Esophagus (tissue), 2 donors: ENCODE results near the gene RAB8A. TPM values are rescaled to one million over a fixed set of nuclear protein-coding genes. Genes with fewer than 3 reads are reported as not detected.
A peak's percentile ranks its signal among the peaks of the same experiment; 100 is the strongest.
"Not testable (repeated sequence)": the region's sequence is repeated elsewhere in the genome, so short reads cannot be mapped to it uniquely, and the experiment has no call there.

Experiments
- H3K27ac ChIP-seq, 2 donors: one replicate each; pipeline ENCODE4 v1.5.1; 2013; ENCODE audit warnings: low read depth in 2 of 2, mild to moderate bottlenecking in 2 of 2, inconsistent platforms in 1 of 2, low read length in 1 of 2, moderate library complexity in 1 of 2
- H3K27me3 ChIP-seq, 2 donors: one replicate each; pipeline ENCODE4 v1.6.1; 2013; ENCODE audit warnings: low read length in 2 of 2, control low read depth in 1 of 2, mild to moderate bottlenecking in 1 of 2; ENCODE audit not compliant: insufficient read depth in 2 of 2, control insufficient read depth in 1 of 2
- H3K36me3 ChIP-seq, 2 donors: one replicate each; pipeline ENCODE4 v1.6.1; 2013; ENCODE audit warnings: low read length in 1 of 2; ENCODE audit not compliant: control insufficient read depth in 2 of 2, insufficient read depth in 2 of 2
- H3K4me1 ChIP-seq, 2 donors: one replicate each; pipeline ENCODE4 v1.6.1; 2013; ENCODE audit warnings: low read length in 1 of 2; ENCODE audit not compliant: control insufficient read depth in 2 of 2, insufficient read depth in 2 of 2
- H3K4me3 ChIP-seq, 2 donors: one replicate each; pipeline ENCODE4 v1.5.1; 2013; ENCODE audit warnings: low read length in 2 of 2, mild to moderate bottlenecking in 2 of 2, low read depth in 1 of 2, moderate library complexity in 1 of 2
- H3K9me3 ChIP-seq, 2 donors: one replicate each; pipeline ENCODE4 v1.6.1; 2013; ENCODE audit warnings: mild to moderate bottlenecking in 2 of 2, low read depth in 1 of 2, low read length in 1 of 2, moderate library complexity in 1 of 2; ENCODE audit not compliant: control insufficient read depth in 2 of 2, insufficient read depth in 1 of 2
- WGBS, 2 donors: extraction: QIAGEN DNeasy Blood & Tissue Kit; methylation state at CpG; one replicate each; pipeline ENCODE4 v1.1.7; 2013; 5-methylcytosine and 5-hydroxymethylcytosine counted together
- polyA plus RNA-seq, 2 donors: library from polyadenylated mRNA; stranded (reverse); fragments of 200-250 nt; gene quantifications; one replicate each; pipeline ENCODE4 v1.2.3, GENCODE V29; 2013
- donor health status: healthy with polysubstance abuse.
- donor health status: Bipolar disorder and iron deficiency.

RAB8A gene
- polyA plus RNA-seq, 2 donors: 24.9 to 34.1 TPM

DNA sequence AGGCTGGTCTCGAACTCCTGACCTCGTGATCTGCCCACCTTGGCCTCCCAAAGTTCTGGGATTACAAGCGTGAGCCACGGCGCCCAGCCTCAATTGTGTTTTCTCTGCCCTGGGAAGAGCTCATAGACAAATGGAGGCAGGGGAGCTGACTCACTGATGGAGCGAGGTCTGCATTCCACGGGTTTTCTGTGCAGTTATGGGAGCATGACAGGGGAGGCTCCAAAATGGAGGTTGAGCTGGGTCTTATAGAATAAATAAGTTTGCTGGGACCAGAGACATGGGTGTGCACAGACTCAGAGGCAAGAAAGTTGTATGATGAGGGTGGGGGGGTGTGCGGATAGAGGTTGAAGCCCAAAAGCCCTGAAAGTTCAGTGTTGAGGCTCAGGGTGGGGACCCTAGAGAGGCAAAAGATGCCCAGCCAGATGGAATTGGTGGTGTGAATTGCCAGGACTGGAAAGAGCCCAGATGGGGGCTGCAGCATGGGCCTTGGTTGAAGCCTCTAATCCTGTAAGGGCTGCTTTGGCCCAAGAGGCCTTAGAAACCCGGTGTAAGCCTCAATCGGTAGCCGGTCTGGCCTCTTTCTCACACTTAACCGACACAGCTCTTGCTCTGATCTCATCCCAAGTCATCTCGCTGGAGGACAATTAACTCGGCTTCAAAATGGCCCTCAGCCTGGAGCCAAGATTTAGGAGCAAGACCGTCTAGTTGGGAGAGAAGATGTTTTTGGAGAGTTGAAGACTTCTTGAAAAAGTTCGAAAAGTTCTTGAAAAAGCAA, 33.5 kb upstream of the RAB8A start:
- Histone ChIP-seq H3K27me3 (no peaks in the 10 kb centered on the region), H3K4me1 (peaks cover 0 to 4% of the 10 kb centered on the region in 2 donors), H3K36me3 (peaks cover 2 to 14% of the 10 kb centered on the region in 2 donors), H3K9me3 (no peaks in the 10 kb centered on the region), H3K4me3 (peak overlapping the region; percentile 25 to 88), H3K27ac (peak overlapping the region; percentile 97 to 98)
- 13 to 21% methylated on average over 16 of the region's 16 CpGs for WGBS, 2 donors

DNA sequence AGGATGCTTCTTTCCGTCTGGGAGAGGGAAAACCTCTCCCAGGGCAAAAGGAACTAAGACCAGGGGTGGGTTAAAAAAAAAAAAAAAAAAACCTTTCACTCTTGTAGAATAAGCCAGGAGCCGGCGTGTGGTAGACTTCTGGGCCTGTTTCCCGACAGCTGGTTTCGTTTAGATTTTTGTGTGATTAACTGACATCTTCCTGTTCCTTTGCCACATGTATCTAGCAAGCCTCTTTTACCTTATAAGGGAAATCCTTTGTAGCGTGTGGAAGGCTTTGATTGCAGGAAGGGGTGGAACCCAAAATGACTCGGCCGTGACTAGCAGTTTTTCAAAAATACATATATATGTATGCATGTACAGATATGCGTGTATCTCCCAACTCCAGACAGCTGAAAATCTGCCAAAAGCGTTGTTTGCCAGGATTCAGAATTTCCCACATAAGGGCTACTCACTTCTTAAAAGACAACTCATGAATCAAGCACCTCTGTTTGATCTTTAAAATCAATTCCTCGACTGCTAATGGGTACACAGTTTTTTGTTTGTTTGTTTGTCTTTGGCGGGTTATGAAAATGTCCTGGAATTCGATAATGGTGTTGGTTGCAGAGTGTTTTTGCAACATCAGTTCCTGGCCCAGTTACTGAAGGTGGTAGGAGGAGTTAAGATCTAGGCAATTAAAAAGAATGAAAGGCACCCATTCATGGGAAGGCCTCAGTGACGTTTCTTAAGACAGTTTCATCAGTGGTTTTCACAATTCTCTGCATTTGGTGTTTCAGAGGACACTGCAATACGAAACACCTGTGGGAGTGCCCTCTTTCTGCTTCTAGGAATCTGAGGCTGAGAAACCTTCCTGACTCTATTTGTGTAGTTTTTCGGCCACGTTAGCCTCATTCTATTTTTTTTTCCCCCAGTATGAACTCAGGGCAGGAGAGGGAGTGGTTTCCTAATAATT, 32.7 kb upstream of the RAB8A start:
- Histone ChIP-seq H3K27me3 (no peaks in the 10 kb centered on the region), H3K27ac (peak overlapping the region; percentile 97 to 98), H3K4me3 (peak overlapping the region in 1 of 2 donors; percentile 88), H3K36me3 (peaks cover 2 to 19% of the 10 kb centered on the region in 2 donors), H3K9me3 (no peaks in the 10 kb centered on the region), H3K4me1 (peaks cover 0 to 4% of the 10 kb centered on the region in 2 donors)
- 3 to 6% methylated on average over 17 of the region's 17 CpGs for WGBS, 2 donors

DNA sequence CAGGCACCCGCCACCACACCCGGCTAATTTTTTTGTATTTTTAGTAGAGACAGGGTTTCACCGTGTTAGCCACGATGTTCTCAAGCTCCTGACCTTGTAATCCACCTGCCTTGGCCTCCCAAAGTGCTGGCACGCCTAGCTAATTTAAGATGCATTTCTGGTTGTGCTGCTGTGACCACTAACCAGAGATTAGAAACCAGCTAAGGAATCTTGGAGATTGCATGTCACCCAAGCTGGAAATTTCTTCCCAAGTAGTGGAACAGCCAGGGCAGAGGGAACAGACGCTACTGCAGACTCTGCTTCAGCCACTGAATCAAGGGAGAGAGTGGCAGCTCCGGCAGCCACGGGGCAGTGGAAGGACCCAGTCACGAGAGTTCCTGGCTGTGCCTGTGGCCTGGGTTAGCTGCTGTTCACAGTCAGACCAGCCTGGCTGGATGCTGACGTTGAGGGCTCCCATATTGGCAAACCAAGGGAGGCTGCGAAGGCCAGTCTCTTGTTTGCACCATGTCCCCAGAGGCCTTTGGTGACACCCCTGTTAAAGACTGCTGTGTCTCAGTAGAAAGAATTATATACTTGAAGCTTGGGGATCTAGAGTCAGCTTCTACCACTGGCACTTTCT, 27.5 kb upstream of the RAB8A start:
- Histone ChIP-seq H3K27me3 (no peaks in the 10 kb centered on the region), H3K36me3 (peaks cover 10 to 52% of the 10 kb centered on the region in 2 donors), H3K27ac (peak overlapping the region in 1 of 2 donors; percentile 38), H3K4me3 (no peak overlapping the region), H3K9me3 (no peaks in the 10 kb centered on the region), H3K4me1 (peaks cover 0 to 6% of the 10 kb centered on the region in 2 donors)
- WGBS, 2 donors: 85 to 89% methylated on average over 11 of the region's 11 CpGs

DNA sequence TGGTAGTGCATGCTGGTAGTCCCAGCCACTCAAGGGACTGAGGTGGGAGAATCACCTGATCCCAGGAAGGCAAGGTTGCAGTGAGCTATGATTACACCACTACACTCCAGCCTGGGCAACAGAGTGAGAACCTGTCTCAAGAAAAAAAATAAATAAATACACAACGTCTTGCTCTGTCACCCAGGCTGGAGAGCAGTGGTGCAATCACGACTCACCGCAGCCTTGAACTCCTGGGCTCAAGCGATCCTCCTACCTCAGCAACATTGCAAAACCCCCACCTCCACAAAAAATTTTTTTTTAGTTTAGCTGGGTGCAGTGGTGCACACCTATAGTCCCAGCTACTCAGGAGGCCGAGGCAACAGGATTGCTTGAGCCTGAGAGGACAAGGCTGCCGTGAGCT, 26.6 kb upstream of the RAB8A start:
- Histone ChIP-seq H3K9me3 (no peaks in the 10 kb centered on the region), H3K4me1 (peaks cover 0 to 6% of the 10 kb centered on the region in 2 donors), H3K27ac (peak overlapping the region in 1 of 2 donors; percentile 17), H3K27me3 (no peaks in the 10 kb centered on the region), H3K4me3 (no peak overlapping the region), H3K36me3 (peaks cover 10 to 57% of the 10 kb centered on the region in 2 donors)
- 63 to 68% methylated on average over 6 of the region's 6 CpGs for WGBS, 2 donors

DNA sequence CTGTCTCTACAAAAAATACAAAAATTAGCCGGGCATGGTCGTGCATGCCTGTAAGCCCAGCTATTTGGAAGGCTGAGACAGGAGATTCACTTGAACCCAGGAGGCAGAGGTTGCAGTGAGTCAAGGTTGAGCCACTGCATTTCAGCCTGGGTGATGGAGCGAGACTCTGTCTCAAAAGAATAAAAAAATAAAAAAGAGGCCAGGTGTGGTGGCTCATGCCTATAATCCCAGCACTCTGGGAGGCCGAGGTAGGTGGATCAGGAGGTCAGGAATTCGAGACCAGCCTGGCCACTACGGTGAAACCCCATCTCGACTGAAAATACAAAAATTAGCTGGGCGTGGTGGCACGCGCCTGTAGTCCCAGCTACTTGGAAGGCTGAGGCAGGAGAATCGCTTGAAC, 24.3 kb upstream of the RAB8A start:
- H3K4me1 ChIP-seq, H3K27me3 ChIP-seq, H3K27ac ChIP-seq, H3K9me3 ChIP-seq, H3K4me3 ChIP-seq: not testable (repeated sequence)
- peaks cover 14 to 63% of the 10 kb centered on the region in 2 donors for H3K36me3 ChIP-seq
- WGBS, 2 donors: 75 to 77% methylated on average over 11 of the region's 11 CpGs

DNA sequence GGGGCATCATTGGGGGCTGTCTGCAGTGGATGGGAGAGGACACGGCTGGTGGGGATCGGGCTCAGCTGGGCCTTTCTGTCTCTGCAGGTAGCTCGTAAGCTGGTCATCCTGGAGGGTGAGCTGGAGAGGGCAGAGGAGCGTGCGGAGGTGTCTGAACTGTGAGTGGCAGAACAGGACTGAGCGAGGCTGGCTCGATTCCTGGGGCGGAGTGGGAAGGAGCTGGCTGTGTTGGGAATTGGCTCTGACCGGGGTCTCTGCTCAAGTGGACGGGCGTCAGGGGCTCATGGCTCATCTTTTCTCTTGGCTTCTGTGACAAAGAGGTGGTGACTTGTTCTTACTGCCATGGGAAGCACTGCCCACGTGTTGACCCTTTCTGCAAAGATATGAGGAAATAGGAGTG, 23.7 kb upstream of the RAB8A start:
- Histone ChIP-seq H3K4me1 (peaks cover 0 to 6% of the 10 kb centered on the region in 2 donors), H3K27ac (peak overlapping the region; percentile 65 to 80), H3K4me3 (no peak overlapping the region)

DNA sequence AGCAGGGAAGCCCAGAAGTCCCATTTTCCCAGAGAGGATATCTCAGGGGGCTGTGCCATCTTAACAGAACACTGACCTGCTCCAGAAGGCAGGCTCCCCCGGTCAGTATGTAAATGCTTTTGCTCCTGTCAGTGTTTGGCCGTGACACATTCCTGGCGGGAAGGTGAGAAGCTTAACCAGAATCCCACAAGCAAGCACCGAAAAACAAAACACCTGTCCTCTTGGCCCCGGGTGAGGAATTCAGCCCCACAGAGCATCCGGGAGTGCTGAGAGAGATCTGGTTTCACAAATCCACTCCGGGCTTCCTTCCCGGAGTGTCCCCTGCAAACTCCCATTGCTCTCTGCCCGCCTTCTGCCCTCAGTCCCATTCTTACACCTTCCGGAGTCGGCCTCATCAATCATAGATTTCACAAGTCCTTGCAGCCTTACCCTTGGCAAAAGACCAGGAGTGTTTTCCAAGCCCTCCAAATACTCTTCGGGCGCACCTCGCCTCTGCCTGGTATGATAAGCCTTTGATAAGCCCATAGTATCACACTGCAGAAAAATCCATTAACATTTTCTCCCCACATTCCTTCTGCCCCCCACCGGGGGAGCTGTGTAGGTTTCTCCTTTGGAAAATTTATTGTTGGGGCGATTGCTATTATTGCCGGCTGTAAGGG, 23.2 kb upstream of the RAB8A start:
- Histone ChIP-seq H3K36me3 (peaks cover 17 to 68% of the 10 kb centered on the region in 2 donors), H3K4me1 (peaks cover 0 to 6% of the 10 kb centered on the region in 2 donors), H3K4me3 (no peak overlapping the region), H3K27ac (peak overlapping the region; percentile 65 to 80), H3K27me3 (no peaks in the 10 kb centered on the region), H3K9me3 (no peaks in the 10 kb centered on the region)
- WGBS, 2 donors: 40 to 41% methylated on average over 17 of the region's 17 CpGs

More for the DNA sequence above, 23.7 kb upstream of the RAB8A start:
- 43 to 58% methylated on average over 12 of the region's 12 CpGs for WGBS, 2 donors
- Histone ChIP-seq H3K9me3 (no peaks in the 10 kb centered on the region), H3K27me3 (no peaks in the 10 kb centered on the region), H3K36me3 (peaks cover 14 to 67% of the 10 kb centered on the region in 2 donors)

DNA sequence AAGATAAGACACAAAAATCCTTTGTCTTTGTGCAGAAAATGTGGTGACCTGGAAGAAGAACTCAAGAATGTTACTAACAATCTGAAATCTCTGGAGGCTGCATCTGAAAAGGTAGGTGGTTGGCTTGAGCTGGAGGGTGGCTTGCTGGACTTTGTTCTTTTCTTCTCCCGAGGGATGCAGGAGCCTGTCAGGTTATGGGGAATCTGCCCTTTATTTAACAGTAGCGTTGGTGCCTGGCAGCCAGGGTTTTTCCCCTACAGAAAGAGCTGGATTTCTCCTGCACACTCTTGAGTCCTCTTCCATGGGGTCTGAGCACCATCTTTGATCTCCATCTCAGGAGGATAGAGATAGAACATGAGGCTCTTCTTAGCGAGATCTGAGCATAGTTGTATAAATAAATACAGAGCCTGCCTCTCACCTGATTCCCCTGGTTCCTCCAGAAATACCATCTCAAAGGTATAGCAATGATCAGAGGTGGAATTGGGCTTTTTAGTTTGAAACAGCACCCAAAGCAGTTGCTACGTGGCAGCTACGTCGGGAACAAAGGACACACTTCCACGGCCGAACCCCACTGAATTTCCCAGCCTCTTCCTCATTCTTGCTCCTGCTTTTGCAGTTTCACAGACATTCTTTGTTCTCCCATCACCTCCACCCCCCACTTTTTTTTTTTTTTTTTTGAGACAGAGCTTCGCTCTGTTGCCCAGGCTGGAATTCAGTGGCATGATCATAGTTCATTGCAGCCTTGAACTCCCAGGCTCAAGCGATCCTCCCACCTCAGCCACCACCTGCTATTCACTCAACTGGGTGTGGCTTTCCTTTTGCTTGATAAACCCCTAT, 22.5 kb upstream of the RAB8A start:
- Histone ChIP-seq H3K36me3 (peaks cover 18 to 66% of the 10 kb centered on the region in 2 donors), H3K4me1 (peaks cover 0 to 6% of the 10 kb centered on the region in 2 donors), H3K27me3 (no peaks in the 10 kb centered on the region), H3K27ac (peak overlapping the region in 1 of 2 donors; percentile 80), H3K4me3 (no peak overlapping the region), H3K9me3 (no peaks in the 10 kb centered on the region)
- WGBS, 2 donors: 68 to 77% methylated on average over 10 of the region's 10 CpGs
